ENCODE results near the gene P3H2. TPM values are rescaled to one million over a fixed set of nuclear protein-coding genes. Genes with fewer than 3 reads are reported as not detected.

Gene P3H2
- total RNA-seq, 3 donors from 2014 or later, result 16.1 to 51.1 (median 44.1) TPM

DNA sequence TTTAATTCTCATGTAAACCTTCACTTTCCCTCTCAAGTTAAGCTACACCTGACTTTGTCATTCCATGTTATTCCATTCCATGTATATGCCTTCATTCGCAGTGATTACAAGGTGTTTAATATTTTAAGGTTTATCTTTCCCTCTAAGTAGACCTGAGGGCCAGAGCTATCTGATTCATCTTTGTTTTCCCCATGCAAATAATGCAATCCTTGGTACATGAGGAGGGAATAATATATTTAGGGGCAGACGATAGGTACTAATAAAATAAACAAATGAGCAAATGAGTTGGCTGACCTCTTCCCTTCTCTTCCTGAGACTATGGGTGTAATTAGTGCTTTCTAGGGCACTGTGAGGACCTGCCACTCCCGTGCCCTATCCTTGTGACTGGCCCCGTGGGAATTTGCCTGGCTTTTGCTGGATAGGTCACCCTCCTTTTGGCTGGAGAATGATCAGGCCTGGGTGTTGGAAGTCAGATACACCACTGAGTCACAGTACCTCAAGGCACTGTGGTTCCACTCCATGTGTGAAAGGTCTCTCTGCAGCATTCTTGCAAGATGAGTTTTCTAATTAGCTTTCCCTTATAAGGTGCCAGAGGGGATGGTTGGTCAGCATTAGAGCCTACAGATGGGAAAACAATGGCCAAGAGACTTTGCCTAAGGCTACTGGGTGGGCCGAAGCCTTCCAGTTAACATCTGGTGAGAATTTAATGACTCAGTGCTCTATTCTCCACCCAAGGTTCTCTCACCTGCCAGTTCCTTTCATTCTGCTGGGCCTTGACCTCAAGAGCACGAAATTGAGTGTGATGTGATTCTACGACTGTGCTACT is 183.2 kb downstream of the P3H2 start:
- H3K4me1 ChIP-seq (ENCODE audit: low read depth), result peaks cover 6% of the 10 kb centered on the region
- DNase-seq, result no peak

DNA sequence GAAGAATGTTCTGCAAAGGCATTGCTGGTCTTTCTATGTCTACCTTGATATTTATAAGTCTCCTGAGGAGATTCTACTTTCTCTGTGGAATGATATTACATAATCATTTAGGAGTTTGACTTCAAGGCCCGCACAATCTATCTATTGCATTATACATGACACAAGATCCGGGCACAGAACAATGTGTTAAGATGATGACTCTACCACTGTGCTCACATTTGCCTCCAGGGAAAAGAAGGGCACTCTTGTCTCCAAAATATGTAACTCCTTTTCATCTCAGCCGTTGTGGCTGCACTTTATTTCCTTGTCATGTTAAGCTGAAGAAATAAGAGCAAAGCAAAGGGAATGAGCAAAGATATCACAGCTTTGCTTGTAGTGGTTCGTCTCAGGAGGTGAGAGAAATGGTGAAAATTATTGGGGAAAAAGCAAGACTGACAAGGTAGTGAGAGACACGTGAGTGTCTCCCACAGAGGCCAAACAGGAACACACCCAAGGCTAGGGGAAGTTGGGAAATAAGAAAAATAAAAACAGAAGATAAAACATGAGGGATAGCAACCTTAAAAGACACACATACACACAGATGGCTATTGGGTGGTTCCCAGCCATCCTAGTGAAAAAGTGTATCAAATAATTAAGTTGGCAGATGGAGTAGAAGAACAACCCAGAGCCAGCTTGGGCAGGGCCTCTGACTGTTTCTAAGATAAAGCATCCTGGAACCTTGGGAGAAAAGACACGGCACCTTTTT is 184.3 kb downstream of the P3H2 start:
- H3K36me3 ChIP-seq (ENCODE audit: low read depth), result no peaks in the 10 kb centered on the region
- H3K4me3 ChIP-seq, result no peak overlapping the region
- TF ChIP-seq, protein P1, sequence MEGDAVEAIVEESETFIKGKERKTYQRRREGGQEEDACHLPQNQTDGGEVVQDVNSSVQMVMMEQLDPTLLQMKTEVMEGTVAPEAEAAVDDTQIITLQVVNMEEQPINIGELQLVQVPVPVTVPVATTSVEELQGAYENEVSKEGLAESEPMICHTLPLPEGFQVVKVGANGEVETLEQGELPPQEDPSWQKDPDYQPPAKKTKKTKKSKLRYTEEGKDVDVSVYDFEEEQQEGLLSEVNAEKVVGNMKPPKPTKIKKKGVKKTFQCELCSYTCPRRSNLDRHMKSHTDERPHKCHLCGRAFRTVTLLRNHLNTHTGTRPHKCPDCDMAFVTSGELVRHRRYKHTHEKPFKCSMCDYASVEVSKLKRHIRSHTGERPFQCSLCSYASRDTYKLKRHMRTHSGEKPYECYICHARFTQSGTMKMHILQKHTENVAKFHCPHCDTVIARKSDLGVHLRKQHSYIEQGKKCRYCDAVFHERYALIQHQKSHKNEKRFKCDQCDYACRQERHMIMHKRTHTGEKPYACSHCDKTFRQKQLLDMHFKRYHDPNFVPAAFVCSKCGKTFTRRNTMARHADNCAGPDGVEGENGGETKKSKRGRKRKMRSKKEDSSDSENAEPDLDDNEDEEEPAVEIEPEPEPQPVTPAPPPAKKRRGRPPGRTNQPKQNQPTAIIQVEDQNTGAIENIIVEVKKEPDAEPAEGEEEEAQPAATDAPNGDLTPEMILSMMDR (IDR thresholded peaks at IDR 0.05), result no peak
- DNase-seq, result no peak
- no peaks in the 10 kb centered on the region for H3K9me3 ChIP-seq
- peaks cover 6% of the 10 kb centered on the region for H3K4me1 ChIP-seq (ENCODE audit: low read depth)
- intact Hi-C loops (cut with DNase I, micrococcal nuclease), result no loop called here
- ATAC-seq, result no peak

More for the DNA sequence above, 183.2 kb downstream of the P3H2 start:
- ATAC-seq, result no peak
- TF ChIP-seq, protein P1 (IDR thresholded peaks at IDR 0.05), result no peak
- Histone ChIP-seq H3K9me3 (no peaks in the 10 kb centered on the region), H3K36me3 (ENCODE audit: low read depth) (no peaks in the 10 kb centered on the region), H3K4me3 (no peak overlapping the region)
- intact Hi-C loops (cut with DNase I, micrococcal nuclease), result no loop called here

DNA sequence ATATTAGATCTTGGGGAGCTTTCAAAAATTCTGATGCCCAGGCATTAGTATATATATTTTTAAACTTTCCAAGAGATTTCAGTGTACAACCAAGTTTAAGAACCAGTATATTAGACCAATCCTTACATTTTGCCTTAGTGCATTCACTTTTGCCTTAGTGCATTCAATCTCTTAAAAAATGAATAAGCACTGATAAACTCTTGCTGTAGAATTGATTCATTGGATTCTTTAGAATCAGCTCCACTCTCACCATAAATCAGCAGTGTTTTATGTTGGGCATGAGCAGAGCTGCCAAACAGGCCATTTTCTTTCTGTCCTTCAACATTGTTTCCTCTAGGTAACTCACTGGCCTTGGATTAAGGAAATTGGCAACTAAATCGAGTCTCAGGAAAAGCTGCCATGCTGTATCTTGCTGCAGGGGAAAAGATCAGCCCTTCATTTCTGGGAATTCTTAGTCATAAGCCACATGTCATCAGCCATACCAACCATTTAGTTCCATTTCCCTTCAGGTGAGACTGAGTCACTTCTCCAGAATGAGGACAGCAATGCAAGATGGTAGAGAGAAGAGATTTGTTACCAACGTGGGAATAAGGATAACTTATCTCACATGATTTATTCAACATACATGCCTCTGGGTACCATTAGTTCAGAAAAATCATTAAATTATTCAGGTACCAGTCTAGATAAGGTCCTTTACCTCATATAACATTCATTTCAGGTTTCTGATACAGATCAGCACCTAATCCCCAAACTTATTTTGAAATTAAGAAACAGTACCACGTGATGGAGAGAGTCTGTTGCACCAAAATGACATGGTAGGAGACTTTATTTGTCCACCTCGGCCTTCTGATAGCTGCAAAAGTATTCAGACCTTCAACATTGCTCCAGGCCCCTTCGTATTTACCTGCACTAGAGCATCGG is 192.5 kb downstream of the P3H2 start:
- TF ChIP-seq, protein P1 (IDR thresholded peaks at IDR 0.05), result no peak
- Histone ChIP-seq H3K9me3 (no peaks in the 10 kb centered on the region), H3K4me3 (no peak overlapping the region), H3K36me3 (ENCODE audit: low read depth) (no peaks in the 10 kb centered on the region), H3K4me1 (ENCODE audit: low read depth) (no peaks in the 10 kb centered on the region)
- DNase-seq (no peak), ATAC-seq (no peak)
- intact Hi-C loops (cut with DNase I, micrococcal nuclease), result no loop called here

DNA sequence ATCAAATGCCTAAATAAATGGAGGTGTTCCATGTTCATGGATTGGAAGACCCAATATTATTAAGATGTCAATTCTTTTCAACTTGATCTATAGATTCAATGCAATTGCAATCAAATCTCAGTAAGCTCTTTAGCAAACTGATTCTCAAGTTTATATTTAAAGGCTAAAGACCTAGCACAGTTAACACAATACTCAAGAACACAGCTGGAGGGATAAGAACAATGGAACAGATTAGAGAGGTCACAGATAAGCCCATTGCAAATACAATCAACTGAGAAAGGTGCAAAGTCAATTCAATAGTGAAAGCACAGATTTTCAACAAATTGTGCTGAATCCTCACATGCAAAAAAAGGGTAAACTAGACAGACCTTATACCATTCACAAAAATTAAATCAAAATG is 198.9 kb downstream of the P3H2 start:
- no peaks in the 10 kb centered on the region for H3K36me3 ChIP-seq (ENCODE audit: low read depth)
- DNase-seq, result no peak
- intact Hi-C loops (cut with DNase I, micrococcal nuclease), result no loop called here
- no peak for ATAC-seq
- TF ChIP-seq, protein P1 (IDR thresholded peaks at IDR 0.05), result no peak
- H3K9me3 ChIP-seq, result no peaks in the 10 kb centered on the region
- H3K4me1 ChIP-seq (ENCODE audit: low read depth), result no peaks in the 10 kb centered on the region
- no peak overlapping the region for H3K4me3 ChIP-seq

- Histone ChIP-seq H3K9me3 (no peaks in the 10 kb centered on the region), H3K36me3 (ENCODE audit: low read depth) (no peaks in the 10 kb centered on the region), H3K4me3 (no peak overlapping the region), H3K4me1 (ENCODE audit: low read depth) (no peaks in the 10 kb centered on the region)
- ATAC-seq (no peak), DNase-seq (no peak)
- TF ChIP-seq, protein P1 (IDR thresholded peaks at IDR 0.05), result no peak
- intact Hi-C loops (cut with DNase I, micrococcal nuclease), result no loop called here
Observed at GRCh38 chr3:189914799-189915198, 205.9 kb downstream of the P3H2 start.
